Measurements from ENCODE around the gene PPP1R15B.

Gene PPP1R15B

DNA sequence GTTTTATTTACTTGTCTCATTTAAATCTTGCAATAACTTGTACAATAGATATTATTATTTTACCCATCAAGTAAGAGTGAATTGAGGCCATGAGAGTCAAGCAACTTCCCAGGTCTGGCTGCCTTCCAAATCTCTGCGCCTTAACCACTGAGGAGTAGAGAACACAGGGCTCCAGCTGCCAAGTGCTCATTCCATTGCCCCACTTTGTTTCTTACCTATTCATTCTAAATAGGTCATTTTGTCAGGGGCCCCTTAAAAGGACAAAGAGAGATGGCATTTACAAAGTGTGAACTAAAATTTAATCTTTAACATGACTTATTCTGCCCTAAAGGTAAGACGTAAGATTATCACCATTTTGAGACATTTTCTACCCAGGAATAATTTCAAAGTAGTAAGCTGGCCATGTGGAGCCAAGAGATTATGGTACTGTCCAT lies 3.5 kb downstream of the PPP1R15B start:
- no peak for TF ChIP-seq POLR2A (IDR thresholded peaks at IDR 0.05; ENCODE audit: low read depth, low read length)
- DNase-seq (ENCODE audit: insufficient read length, low spot score) (no peak), FAIRE-seq (peak; percentile 43)

DNA sequence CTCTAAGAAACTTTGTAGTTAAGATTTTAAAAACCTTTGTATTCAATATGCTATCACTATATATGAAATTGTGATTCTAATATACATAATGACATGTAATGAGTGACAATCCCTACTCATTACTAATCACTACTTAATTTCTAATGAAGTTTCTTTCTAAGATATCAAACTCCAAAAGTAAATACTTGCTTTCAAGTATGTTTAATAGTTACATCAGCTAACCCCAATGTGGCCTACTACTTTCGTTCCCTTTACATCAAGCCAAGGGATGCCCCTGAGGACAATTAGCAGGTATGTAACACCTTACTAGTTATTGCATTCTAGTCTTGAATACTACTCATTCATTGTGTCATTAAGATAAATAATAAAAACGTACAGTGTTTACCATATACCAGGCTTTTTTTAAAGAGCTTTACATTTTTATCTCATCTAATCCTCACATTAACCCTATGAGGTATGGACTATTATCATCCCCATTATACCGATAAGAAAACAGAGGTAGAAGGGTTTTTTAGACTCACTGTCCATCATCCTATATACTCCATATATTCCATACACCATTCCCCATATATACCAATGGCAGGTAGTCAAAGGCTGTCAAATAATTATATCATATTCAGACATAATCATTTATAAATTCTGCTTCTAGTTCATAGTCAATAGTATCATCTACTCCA lies 4.2 kb downstream of the PPP1R15B start:
- DNase-seq (ENCODE audit: insufficient read length, low spot score) (no peak), FAIRE-seq (no peak)
- TF ChIP-seq POLR2A (IDR thresholded peaks at IDR 0.05; ENCODE audit: low read depth, low read length), result no peak

DNA sequence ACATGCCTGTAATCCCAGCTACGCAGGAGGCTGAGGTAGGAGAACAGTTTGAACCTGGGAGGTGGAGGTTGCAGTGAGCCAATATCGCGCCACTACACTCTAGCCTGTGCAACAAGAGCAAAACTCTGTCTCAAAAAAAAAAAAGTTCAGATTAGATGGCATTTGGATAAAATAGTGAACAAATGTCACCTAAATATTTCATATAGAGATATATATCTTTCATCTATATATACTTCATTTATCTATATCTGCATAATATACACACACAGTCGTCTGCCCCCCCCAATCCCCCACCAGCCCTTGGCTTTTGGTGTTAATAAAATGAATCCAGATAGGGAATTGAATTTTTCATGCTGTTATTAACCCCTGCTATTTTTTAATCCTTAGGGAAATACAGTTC lies 5.0 kb downstream of the PPP1R15B start:
- no peak for TF ChIP-seq POLR2A (IDR thresholded peaks at IDR 0.05; ENCODE audit: low read depth, low read length)
- FAIRE-seq (no peak), DNase-seq (ENCODE audit: insufficient read length, low spot score) (no peak)

DNA sequence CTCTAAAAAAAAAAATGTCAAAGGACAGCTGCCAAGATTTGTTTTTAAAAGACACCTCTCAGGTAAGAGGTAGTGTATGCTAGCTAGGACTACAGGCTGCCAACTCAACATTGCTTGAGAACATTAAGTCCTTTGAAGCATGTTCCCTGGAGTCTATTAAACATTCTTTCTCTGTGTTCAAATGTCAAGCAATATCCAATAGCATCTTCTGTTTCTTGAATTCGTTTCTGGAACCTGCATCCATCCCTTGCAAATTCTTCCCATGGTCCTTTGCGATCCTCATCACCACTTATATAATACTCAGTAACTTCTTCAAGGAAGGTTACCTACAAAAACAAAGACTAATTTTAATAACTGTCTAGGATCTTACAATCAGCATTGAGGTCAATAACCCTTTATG lies 5.6 kb downstream of the PPP1R15B start:
- no peak for TF ChIP-seq POLR2A (IDR thresholded peaks at IDR 0.05; ENCODE audit: low read depth, low read length)
- FAIRE-seq (peak; percentile 11), DNase-seq (ENCODE audit: insufficient read length, low spot score) (no peak)

DNA sequence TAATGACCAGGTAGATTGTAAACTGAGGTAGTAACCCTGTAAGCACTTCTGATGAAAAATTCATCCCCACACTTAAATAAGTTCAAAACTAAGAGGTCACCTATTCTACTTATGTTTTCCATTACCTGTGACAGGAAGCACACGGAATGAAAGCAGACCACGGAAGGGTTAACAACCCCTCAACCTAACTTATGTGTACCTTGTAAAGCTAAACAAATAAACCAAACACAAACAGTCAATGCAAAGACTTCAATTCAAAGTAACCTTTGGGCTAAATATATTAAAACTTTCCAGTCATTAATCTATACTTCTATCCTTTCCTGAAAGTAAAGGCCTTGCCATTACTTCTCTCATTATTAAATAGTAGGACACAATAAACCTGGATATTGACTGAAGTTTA lies 7.0 kb downstream of the PPP1R15B start:
- no peak for TF ChIP-seq POLR2A (IDR thresholded peaks at IDR 0.05; ENCODE audit: low read depth, low read length)
- DNase-seq (ENCODE audit: insufficient read length, low spot score) (no peak), FAIRE-seq (no peak)

DNA sequence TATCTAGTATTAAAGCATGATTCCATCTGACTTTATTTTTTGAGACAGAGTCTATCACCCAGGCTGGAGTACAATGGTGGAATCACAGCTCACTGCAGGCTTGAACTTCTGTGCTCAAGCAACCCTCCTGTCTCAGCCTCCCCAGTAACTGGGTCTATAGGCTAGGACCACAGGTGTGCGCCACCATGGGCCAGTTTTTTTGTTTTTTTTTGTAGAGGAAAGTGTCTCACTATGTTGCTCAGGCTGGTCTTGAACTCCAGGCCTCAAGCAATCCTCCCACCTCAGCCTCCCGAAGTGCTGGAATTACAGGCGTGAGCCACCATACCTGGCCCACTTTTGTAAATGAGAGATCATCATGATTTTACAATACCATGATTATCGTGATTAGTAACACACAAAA lies 9.2 kb downstream of the PPP1R15B start:
- DNase-seq (ENCODE audit: insufficient read length, low spot score) (no peak), FAIRE-seq (no peak)
- TF ChIP-seq POLR2A (IDR thresholded peaks at IDR 0.05; ENCODE audit: low read depth, low read length), result no peak

DNA sequence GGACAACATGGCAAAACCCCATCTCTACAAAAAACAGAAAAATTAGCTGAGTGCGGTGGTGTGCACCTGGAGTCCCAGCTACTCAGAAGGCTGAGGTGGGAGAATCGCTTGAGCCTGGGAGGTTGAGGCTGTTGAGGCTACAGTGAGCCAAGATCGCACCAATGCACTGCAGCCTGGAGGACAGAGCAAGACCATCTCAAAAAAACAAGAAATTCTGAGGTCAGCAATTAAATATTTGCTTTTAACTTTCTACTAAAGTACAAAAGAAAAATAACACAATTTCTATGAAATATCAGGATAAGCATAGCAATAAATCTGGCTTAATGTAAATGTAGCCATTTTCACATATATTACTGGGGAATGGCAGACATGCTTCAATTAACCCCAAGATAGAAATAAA lies 9.9 kb downstream of the PPP1R15B start:
- FAIRE-seq (no peak), DNase-seq (ENCODE audit: insufficient read length, low spot score) (no peak)
- TF ChIP-seq POLR2A (IDR thresholded peaks at IDR 0.05; ENCODE audit: low read depth, low read length), result no peak

DNA sequence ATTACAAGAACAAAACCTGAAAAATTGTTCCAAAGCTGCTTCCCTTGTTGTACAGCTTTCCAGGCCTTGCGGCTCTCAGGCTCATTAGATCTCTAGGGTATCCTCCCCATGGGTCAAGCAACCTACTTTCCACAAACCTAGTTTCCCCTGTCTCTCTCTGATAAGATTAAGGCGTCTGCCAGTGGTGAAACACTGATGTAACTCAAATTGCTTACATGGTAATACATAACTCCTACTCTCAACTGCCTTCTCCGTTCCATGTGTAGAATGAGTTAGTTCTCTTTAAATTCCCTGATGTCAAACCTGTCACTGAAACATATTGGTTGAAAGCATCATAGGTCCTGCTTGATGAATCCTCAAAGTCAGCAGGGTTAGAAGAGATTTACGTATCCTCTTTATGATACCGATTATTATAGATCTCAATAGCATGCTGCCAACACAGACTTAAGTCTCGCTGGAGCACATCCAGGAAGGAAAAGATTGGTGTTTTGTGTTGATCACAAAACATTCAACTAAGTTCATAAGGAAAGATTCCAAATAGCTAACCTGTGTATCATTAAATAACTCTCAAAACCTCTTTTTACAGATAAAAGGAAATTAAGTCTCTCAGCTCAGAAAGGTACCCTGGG lies 10.6 kb downstream of the PPP1R15B start:
- DNase-seq (ENCODE audit: insufficient read length, low spot score), result no peak
- FAIRE-seq, result no peak
- TF ChIP-seq POLR2A (IDR thresholded peaks at IDR 0.05; ENCODE audit: low read depth, low read length), result no peak

DNA sequence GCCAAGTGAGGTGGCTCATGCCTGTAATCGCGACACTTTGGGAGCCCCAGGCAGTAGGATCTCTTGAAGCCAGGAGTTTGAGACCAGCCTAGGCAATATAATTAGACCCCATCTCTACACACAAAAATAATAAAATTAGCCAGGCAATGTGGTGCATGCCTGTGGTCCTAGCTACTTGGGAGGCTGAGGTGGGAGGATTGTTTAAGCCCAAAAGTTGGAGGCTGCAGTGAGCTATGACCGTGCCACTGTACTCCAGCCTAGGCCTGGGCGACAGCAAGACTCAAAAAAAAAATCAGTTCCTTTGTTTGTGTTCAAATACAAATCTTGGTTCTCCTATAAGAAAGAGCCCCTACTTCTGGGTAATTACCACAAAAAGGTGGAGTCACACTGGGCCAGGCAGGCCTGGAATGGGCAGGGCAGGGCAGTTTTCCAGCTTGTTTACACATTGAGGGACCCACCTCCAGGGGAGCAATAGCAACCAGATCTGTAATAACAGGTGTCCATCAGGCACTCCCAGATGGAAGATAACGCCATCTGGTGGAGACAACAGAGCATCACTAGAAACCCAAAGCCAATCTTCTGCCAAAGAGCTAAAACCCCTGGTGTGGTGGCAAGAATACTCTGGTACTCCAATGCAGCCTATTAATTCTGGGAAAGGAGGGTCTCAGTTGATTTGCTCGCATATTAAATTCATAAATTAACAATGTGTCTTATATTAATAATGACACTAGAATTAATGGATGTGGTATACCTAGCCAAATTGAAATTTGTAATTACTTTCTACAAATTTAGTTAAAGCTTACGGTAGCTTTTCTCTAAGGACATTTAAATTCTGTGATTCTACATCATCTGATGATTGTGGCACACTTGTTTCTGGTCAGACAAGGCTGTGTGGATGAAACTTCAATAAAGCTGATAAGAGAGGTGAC lies 13.2 kb downstream of the PPP1R15B start:
- peak; percentile 81 for DNase-seq (ENCODE audit: insufficient read length, low spot score)
- TF ChIP-seq POLR2A (IDR thresholded peaks at IDR 0.05; ENCODE audit: low read depth, low read length), result no peak
- FAIRE-seq, result peak; percentile 90

DNA sequence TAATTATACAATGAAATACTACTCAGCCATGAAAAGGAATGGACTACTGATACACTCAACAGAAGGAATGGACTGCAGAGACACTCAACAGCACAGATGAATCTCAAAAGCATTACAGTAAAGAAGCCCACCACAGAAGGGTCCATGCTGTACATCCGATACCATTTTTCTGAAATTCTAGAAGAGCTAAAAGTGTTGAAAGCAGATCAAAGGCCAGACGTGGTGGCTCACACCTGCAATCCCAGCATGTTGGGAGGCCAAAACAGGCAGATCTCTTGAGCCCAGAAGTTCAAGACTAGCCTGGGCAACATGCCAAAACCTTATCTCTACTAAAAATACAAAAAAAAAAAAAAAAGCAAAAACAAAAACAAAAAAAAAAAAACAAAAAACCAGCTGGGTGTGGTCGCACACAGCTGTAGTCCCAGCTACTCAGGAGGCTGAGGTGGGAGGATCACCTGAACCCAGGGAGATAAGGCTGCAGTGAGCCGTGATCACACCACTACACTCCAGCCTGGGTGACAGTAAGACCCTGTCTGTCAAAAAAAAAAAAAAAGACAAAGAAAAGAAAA lies 15.5 kb downstream of the PPP1R15B start:
- TF ChIP-seq POLR2A (IDR thresholded peaks at IDR 0.05; ENCODE audit: low read depth, low read length), result no peak
- DNase-seq (ENCODE audit: insufficient read length, low spot score) (no peak), FAIRE-seq (no peak)

DNA sequence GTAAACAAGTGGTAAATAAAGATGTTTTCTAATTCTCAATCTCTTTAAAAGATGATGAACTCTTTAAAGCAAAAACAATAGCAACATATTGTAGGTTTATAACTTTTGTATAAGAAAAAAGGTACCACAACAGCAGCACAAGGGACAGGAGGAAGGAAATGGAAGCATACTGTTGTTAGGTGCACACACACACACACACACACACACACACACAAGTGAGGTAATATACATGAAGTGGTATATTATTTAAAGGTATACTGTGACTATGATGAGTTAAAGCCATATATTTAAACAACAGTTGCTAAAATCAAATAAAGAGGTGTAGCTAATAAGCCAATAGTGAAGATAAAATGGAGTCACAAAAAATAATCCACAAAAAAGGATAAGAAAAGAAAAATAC lies 20.0 kb downstream of the PPP1R15B start:
- TF ChIP-seq POLR2A (IDR thresholded peaks at IDR 0.05; ENCODE audit: low read depth, low read length), result no peak
- FAIRE-seq, result no peak

DNA sequence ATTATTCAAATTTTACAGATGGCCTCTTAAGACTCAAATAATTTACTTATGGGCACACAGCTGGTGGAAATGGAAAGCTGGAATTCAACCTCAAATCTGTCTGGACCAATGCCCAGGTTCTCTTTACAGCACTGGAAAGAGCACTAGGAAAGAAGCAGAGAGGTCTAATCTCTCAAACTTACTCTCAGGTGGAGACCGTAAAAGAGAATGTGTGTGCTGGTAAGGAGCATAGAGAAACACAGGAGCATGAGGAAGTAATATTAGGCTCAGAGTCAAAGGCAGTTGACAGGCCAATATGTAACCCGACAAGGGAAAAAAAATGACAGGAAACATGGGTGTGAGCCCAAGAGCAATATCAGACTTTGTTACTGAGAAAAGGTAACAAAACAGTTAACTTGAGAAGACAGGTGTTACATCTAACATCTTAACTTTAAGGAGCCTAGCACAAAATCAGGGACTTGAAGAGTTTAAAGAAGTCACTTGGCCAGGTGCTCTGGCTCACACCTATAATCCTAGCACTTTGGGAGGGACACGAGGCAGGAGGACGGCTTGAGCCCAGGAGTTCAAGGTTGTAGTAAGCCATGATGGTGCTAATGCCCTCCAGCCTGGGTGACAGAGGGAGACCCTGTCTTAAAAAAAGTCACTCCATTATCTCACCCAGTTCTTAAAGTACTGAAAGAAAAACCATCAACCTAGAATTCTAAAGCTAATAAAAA lies 20.7 kb downstream of the PPP1R15B start:
- TF ChIP-seq POLR2A (IDR thresholded peaks at IDR 0.05; ENCODE audit: low read depth, low read length), result no peak
- FAIRE-seq (no peak), DNase-seq (ENCODE audit: insufficient read length, low spot score) (no peak)

More for the DNA sequence above, 20.0 kb downstream of the PPP1R15B start:
- DNase-seq (ENCODE audit: insufficient read length, low spot score), result no peak

DNA sequence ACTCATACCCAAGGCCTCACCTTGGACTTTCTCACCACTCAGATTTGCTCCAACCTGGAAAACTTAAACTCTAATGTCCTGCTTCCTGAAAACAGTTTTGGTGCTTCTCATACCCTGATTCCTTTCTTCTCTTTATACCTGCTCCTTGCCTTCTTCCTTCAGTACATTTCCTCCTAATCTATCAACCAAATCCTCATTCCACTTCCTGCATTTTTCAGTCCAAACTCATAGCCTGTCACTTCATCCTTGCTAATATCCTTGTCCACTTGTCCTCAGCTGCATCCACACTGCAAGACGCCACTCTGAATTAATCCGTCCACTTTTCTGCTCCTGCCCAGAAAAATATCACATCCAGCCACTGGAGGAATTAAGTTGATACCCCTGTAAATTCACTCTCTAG lies 25.9 kb downstream of the PPP1R15B start:
- DNase-seq (ENCODE audit: insufficient read length, low spot score), result no peak
- TF ChIP-seq POLR2A (IDR thresholded peaks at IDR 0.05; ENCODE audit: low read depth, low read length), result no peak

More for the DNA sequence above, 25.9 kb downstream of the PPP1R15B start:
- FAIRE-seq, result no peak

Measured in H54 (cell line).